K562 (cell line): ENCODE measurements around the gene TSPAN1. TPM values are rescaled to one million over a fixed set of nuclear protein-coding genes. Genes with fewer than 3 reads are reported as not detected.

Experiments used
- FOS ChIP-seq: IDR thresholded peaks from 3 replicates; pipeline ENCODE4 v1.6.1; 2011; ENCODE audit not compliant: insufficient read length; ENCODE audit errors: extremely low read depth
- KDM2B ChIP-seq: fragments of 250-450 bp; sonication (Bioruptor Pico); IDR thresholded peaks from 2 replicates; pipeline ENCODE4 v1.8.0; 2021; ENCODE audit warnings: mild to moderate bottlenecking, moderate library complexity
- KLF16 ChIP-seq: IDR thresholded peaks from 2 replicates; pipeline ENCODE4 v1.6.1; 2016; ENCODE audit warnings: antibody characterized with exemption
- LARP7 ChIP-seq: fragments of 450-650 bp; IDR thresholded peaks from 2 replicates; pipeline ENCODE4 v1.6.1; 2016
- MEIS2 ChIP-seq: fragments of 450-650 bp; IDR thresholded peaks from 2 replicates; pipeline ENCODE4 v1.6.1; 2014; ENCODE audit warnings: mild to moderate bottlenecking; ENCODE audit not compliant: partially characterized antibody
- MXI1 ChIP-seq: IDR thresholded peaks from 2 replicates; pipeline ENCODE4 v1.6.1; 2011; ENCODE audit warnings: low read depth, mild to moderate bottlenecking, improper control_type of control experiment, low read length
- NONO ChIP-seq, 2 experiments: fragments of 200-400 bp in 1 of 2; fragments of 450-650 bp in 1 of 2; formaldehyde crosslinking in 1 of 2; IDR thresholded peaks; 2 replicates each; pipeline ENCODE4 v1.6.1; 2017; ENCODE audit warnings: low read depth in 2 of 2, mild to moderate bottlenecking in 2 of 2, moderate library complexity in 2 of 2, low read length in 1 of 2
- RBM15 ChIP-seq: fragments of 200-400 bp; formaldehyde crosslinking; IDR thresholded peaks from 2 replicates; pipeline ENCODE4 v1.6.1; 2018; ENCODE audit warnings: mild to moderate bottlenecking, low read length, moderate library complexity; ENCODE audit not compliant: insufficient read depth
- RBM25 ChIP-seq: fragments of 200-400 bp; formaldehyde crosslinking; IDR thresholded peaks from 2 replicates; pipeline ENCODE4 v1.6.1; 2018; ENCODE audit warnings: low read length, low read depth, moderate library complexity; ENCODE audit not compliant: severe bottlenecking
- RFX5 ChIP-seq: IDR thresholded peaks from 2 replicates; pipeline ENCODE4 v1.6.1; 2011; ENCODE audit warnings: low read depth, mild to moderate bottlenecking, improper control_type of control experiment, low read length
- SMC3 ChIP-seq: conservative IDR thresholded peaks from 2 replicates; pipeline ENCODE4 v1.6.1; 2011; ENCODE audit warnings: low read depth, low read length, improper control_type of control experiment; ENCODE audit not compliant: insufficient read depth
- YBX1 ChIP-seq: fragments of 450-650 bp; IDR thresholded peaks from 2 replicates; pipeline ENCODE4 v1.7.1; 2016; ENCODE audit warnings: mild to moderate bottlenecking
- ZNF41 ChIP-seq: fragments of 250-450 bp; sonication (Bioruptor Pico); conservative IDR thresholded peaks from 2 replicates; pipeline ENCODE4 v1.4.0; 2020; ENCODE audit warnings: mild to moderate bottlenecking
- ZNF699 ChIP-seq: fragments of 250-450 bp; sonication (Bioruptor Pico); IDR thresholded peaks from 2 replicates; pipeline ENCODE4 v1.8.0; 2021; ENCODE audit warnings: mild to moderate bottlenecking, moderate library complexity; ENCODE audit not compliant: insufficient replicate concordance
- polyA plus RNA-seq, 8 experiments: library from polyadenylated mRNA; depleted of rRNA in 4 of 8; stranded (reverse) in 5 of 8; unstranded in 3 of 8; fragments of >200 nt; fragmentation: Nextera tagmentation in 2 of 8; fragmentation: Illumina TruSeq in 1 of 8; extraction: Ambion mirVana in 2 of 8; extraction: Trizol in 1 of 8; gene quantifications; 2 replicates each; pipeline versions ENCODE4 v1.2.1 to v1.2.3, GENCODE V29; 2011 to 2014; ENCODE audit warnings: inconsistent platforms in 1 of 8, missing spikeins in 1 of 8
- total RNA-seq, 7 experiments: library from RNA; depleted of rRNA in 6 of 7; stranded (reverse); fragments of >200 nt in 6 of 7; fragmentation: Illumina TruSeq in 2 of 7; extraction: Trizol in 2 of 7; gene quantifications; 2 replicates each; pipeline versions ENCODE4 v1.2.1 to v1.2.3, GENCODE V29; 2011 to 2021; ENCODE audit warnings: low replicate concordance in 1 of 7
- TF ChIP-seq, protein P1 (sequence below): fragments of 250-450 bp; sonication (Bioruptor Pico); IDR thresholded peaks from 2 replicates; pipeline ENCODE4 v1.4.0; 2020; ENCODE audit warnings: mild to moderate bottlenecking, moderate library complexity
- TF ChIP-seq, protein P2 (sequence below): fragments of 450-650 bp; IDR thresholded peaks from 2 replicates; pipeline ENCODE4 v1.6.1; 2017; ENCODE audit warnings: antibody characterized with exemption, mild to moderate bottlenecking
- TF ChIP-seq, protein P3 (sequence below): sonication (generic); formaldehyde crosslinking; IDR thresholded peaks from 2 replicates; pipeline ENCODE4 v1.9.0; 2022; ENCODE audit warnings: mild to moderate bottlenecking, missing genetic modification reagents

TSPAN1 gene
- total and polyA plus RNA-seq, 9 of the 15 experiments (the other 6 are each of a cell fraction or from before 2014, with no cell fraction given), result 0.58 TPM; not detected in 8

GRCh38 chr1:46148318-46148717 is 26.6 kb upstream of the TSPAN1 start (continued):
- TF ChIP-seq NONO (IDR thresholded peaks at IDR 0.05; ENCODE audit: low read depth in 2 of 2, low read length in 1 of 2), result no peak
- peak; percentile 48 for TF ChIP-seq RBM25
- no peak for TF ChIP-seq SMC3
- TF ChIP-seq MEIS2, result no peak
- TF ChIP-seq, protein P1, sequence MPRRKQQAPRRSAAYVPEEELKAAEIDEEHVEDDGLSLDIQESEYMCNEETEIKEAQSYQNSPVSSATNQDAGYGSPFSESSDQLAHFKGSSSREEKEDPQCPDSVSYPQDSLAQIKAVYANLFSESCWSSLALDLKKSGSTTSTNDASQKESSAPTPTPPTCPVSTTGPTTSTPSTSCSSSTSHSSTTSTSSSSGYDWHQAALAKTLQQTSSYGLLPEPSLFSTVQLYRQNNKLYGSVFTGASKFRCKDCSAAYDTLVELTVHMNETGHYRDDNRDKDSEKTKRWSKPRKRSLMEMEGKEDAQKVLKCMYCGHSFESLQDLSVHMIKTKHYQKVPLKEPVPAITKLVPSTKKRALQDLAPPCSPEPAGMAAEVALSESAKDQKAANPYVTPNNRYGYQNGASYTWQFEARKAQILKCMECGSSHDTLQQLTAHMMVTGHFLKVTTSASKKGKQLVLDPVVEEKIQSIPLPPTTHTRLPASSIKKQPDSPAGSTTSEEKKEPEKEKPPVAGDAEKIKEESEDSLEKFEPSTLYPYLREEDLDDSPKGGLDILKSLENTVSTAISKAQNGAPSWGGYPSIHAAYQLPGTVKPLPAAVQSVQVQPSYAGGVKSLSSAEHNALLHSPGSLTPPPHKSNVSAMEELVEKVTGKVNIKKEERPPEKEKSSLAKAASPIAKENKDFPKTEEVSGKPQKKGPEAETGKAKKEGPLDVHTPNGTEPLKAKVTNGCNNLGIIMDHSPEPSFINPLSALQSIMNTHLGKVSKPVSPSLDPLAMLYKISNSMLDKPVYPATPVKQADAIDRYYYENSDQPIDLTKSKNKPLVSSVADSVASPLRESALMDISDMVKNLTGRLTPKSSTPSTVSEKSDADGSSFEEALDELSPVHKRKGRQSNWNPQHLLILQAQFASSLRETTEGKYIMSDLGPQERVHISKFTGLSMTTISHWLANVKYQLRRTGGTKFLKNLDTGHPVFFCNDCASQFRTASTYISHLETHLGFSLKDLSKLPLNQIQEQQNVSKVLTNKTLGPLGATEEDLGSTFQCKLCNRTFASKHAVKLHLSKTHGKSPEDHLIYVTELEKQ (CRISPR knock-in tag), result no peak
- TF ChIP-seq ZNF699, result no peak
- TF ChIP-seq LARP7, result no peak
- no peak for TF ChIP-seq YBX1
- no peak for TF ChIP-seq MXI1
- TF ChIP-seq, protein P2, sequence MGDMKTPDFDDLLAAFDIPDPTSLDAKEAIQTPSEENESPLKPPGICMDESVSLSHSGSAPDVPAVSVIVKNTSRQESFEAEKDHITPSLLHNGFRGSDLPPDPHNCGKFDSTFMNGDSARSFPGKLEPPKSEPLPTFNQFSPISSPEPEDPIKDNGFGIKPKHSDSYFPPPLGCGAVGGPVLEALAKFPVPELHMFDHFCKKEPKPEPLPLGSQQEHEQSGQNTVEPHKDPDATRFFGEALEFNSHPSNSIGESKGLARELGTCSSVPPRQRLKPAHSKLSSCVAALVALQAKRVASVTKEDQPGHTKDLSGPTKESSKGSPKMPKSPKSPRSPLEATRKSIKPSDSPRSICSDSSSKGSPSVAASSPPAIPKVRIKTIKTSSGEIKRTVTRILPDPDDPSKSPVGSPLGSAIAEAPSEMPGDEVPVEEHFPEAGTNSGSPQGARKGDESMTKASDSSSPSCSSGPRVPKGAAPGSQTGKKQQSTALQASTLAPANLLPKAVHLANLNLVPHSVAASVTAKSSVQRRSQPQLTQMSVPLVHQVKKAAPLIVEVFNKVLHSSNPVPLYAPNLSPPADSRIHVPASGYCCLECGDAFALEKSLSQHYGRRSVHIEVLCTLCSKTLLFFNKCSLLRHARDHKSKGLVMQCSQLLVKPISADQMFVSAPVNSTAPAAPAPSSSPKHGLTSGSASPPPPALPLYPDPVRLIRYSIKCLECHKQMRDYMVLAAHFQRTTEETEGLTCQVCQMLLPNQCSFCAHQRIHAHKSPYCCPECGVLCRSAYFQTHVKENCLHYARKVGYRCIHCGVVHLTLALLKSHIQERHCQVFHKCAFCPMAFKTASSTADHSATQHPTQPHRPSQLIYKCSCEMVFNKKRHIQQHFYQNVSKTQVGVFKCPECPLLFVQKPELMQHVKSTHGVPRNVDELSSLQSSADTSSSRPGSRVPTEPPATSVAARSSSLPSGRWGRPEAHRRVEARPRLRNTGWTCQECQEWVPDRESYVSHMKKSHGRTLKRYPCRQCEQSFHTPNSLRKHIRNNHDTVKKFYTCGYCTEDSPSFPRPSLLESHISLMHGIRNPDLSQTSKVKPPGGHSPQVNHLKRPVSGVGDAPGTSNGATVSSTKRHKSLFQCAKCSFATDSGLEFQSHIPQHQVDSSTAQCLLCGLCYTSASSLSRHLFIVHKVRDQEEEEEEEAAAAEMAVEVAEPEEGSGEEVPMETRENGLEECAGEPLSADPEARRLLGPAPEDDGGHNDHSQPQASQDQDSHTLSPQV, result 0 out of 2 replicates have a peak, but pooled peaks have one; percentile 43
- no peak for TF ChIP-seq KDM2B (CRISPR knock-in tag)
- TF ChIP-seq RFX5, result no peak
- TF ChIP-seq, protein P3, sequence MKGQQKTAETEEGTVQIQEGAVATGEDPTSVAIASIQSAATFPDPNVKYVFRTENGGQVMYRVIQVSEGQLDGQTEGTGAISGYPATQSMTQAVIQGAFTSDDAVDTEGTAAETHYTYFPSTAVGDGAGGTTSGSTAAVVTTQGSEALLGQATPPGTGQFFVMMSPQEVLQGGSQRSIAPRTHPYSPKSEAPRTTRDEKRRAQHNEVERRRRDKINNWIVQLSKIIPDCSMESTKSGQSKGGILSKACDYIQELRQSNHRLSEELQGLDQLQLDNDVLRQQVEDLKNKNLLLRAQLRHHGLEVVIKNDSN (CRISPR knock-in tag), result peak; percentile 81
- TF ChIP-seq RBM15, result no peak
- TF ChIP-seq ZNF41, result no peak
- peak; percentile 47 for TF ChIP-seq FOS
- no peak for TF ChIP-seq KLF16
- TF ChIP-seq, all 486 proteins: peak for 9
